ENCODE results near the gene SCAMP4.
A peak's percentile ranks its signal among the peaks of the same experiment; 100 is the strongest.
"Not testable (repeated sequence)": the region's sequence is repeated elsewhere in the genome, so short reads cannot be mapped to it uniquely, and the experiment has no call there.

The SCAMP4 gene

GRCh38 chr19:1866693-1867348, 38.4 kb upstream of the SCAMP4 start:
- no peak for DNase-seq (ENCODE audit: low read depth)

- no peak for DNase-seq (ENCODE audit: low read depth)
These were observed 37.9 kb upstream of the SCAMP4 start for GRCh38 chr19:1867349-1867724.

- DNase-seq (ENCODE audit: low read depth): no peak
These were observed 36.2 kb upstream of the SCAMP4 start for GRCh38 chr19:1868971-1869370.

- no peak for DNase-seq (ENCODE audit: low read depth)
These were observed 34.0 kb upstream of the SCAMP4 start for GRCh38 chr19:1871140-1871597.

GRCh38 chr19:1871630-1872029, 33.6 kb upstream of the SCAMP4 start:
- DNase-seq (ENCODE audit: low read depth): no peak

- no peak for DNase-seq (ENCODE audit: low read depth)
These were observed 32.2 kb upstream of the SCAMP4 start for GRCh38 chr19:1872807-1873523.

- DNase-seq (ENCODE audit: low read depth): no peak
These were observed 31.4 kb upstream of the SCAMP4 start for GRCh38 chr19:1873524-1874473.

GRCh38 chr19:1874554-1875185, 30.5 kb upstream of the SCAMP4 start:
- DNase-seq (ENCODE audit: low read depth): no peak

GRCh38 chr19:1875265-1875645, 29.9 kb upstream of the SCAMP4 start:
- DNase-seq (ENCODE audit: low read depth): not testable (repeated sequence)

- peak; percentile 79 for DNase-seq (ENCODE audit: low read depth)
These were observed 29.3 kb upstream of the SCAMP4 start for GRCh38 chr19:1875646-1876495.

GRCh38 chr19:1876496-1877279, 28.5 kb upstream of the SCAMP4 start:
- DNase-seq (ENCODE audit: low read depth): not testable (repeated sequence)

GRCh38 chr19:1877280-1877660, 27.9 kb upstream of the SCAMP4 start:
- DNase-seq (ENCODE audit: low read depth): not testable (repeated sequence)

GRCh38 chr19:1878583-1878982, 26.6 kb upstream of the SCAMP4 start:
- not testable (repeated sequence) for DNase-seq (ENCODE audit: low read depth)

GRCh38 chr19:1879982-1880381, 25.2 kb upstream of the SCAMP4 start:
- DNase-seq (ENCODE audit: low read depth): not testable (repeated sequence)

GRCh38 chr19:1880611-1881392, 24.4 kb upstream of the SCAMP4 start:
- DNase-seq (ENCODE audit: low read depth): no peak

GRCh38 chr19:1881393-1882088, 23.7 kb upstream of the SCAMP4 start:
- not testable (repeated sequence) for DNase-seq (ENCODE audit: low read depth)

GRCh38 chr19:1882089-1882785, 23.0 kb upstream of the SCAMP4 start:
- DNase-seq (ENCODE audit: low read depth): peak; percentile 59

All from stimulated activated CD8-positive, alpha-beta memory T cell treated with anti-CD3 and anti-CD28 coated beads, Interleukin-12 subunit alpha, Interleukin-12 subunit beta, amount 100 ng/mL, for 4 hours (primary cell).